ENCODE results near the gene FKBP14.
A peak's percentile ranks its signal among the peaks of the same experiment; 100 is the strongest.

The FKBP14 gene

DNA sequence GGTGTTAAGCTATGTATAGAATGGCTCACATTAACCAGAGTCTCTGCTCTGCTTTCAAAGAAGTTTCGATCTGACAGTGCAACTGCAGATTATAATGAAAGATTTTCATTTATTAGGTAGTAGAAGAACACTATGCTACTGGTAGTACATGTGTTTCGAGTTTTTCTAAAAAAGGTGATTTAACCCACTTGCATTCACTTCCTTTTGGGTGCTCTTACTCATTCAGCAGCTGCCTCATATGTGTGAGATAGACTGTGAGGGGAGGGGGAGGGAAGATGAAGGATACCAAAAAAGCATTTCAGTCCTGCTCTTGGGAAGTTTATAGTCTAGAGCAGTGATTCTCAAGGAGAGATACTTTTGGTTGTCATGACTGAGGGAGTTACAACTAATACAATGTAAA, 22.1 kb upstream of the FKBP14 start:
- DNase-seq (ENCODE audit: low read depth), result no peak
- TF ChIP-seq, protein P1, sequence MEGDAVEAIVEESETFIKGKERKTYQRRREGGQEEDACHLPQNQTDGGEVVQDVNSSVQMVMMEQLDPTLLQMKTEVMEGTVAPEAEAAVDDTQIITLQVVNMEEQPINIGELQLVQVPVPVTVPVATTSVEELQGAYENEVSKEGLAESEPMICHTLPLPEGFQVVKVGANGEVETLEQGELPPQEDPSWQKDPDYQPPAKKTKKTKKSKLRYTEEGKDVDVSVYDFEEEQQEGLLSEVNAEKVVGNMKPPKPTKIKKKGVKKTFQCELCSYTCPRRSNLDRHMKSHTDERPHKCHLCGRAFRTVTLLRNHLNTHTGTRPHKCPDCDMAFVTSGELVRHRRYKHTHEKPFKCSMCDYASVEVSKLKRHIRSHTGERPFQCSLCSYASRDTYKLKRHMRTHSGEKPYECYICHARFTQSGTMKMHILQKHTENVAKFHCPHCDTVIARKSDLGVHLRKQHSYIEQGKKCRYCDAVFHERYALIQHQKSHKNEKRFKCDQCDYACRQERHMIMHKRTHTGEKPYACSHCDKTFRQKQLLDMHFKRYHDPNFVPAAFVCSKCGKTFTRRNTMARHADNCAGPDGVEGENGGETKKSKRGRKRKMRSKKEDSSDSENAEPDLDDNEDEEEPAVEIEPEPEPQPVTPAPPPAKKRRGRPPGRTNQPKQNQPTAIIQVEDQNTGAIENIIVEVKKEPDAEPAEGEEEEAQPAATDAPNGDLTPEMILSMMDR (conservative IDR thresholded peaks at IDR 0.05; ENCODE audit: low read depth, low read length), result no peak
- H3K4me3 ChIP-seq (ENCODE audit: low read depth, low read length), result no peak overlapping the region

GRCh38 chr7:30047124-30047523, 20.6 kb upstream of the FKBP14 start:
- TF ChIP-seq, protein P1 (conservative IDR thresholded peaks at IDR 0.05; ENCODE audit: low read depth, low read length), result no peak
- no peak overlapping the region for H3K4me3 ChIP-seq (ENCODE audit: low read depth, low read length)
- DNase-seq (ENCODE audit: low read depth), result no peak

GRCh38 chr7:30046127-30046770, 19.7 kb upstream of the FKBP14 start:
- no peak overlapping the region for H3K4me3 ChIP-seq (ENCODE audit: low read depth, low read length)
- DNase-seq (ENCODE audit: low read depth), result no peak
- TF ChIP-seq, protein P1 (conservative IDR thresholded peaks at IDR 0.05; ENCODE audit: low read depth, low read length), result no peak

DNA sequence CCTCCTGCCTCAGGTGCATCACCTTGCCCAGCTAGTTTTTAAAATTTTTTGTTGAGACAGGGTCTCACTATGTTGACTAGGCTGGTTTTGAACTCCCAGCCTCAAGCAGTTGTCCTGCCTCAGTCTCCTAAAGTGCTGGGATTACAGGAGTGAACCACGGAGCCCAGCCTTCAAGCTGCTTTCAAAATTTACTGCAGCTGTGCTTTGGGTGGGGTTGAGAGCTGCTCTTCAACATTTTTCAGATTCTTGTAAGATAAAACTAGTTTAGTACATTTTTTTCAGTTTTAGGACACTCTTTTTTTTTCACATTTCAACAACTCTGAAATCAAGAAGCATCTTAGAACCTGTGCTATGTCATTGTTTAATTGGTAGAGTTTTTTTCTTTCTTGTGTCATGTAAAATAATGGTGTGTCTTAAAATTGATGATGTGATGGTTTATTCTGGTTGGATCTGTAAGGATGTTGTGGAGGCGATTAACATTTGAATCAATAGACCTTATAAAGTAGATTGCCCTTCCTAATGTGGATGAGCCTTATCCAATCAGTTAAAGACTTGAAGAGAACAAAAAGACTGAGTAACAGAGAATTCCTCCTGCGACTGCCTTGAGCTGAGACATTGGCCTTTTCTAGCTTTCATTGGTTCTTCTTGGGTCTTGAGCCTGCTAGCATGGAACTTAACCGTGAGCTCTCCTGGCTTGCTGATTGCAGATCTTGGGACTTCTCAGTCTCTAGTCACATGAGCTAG, 15.2 kb upstream of the FKBP14 start:
- TF ChIP-seq, protein P1 (conservative IDR thresholded peaks at IDR 0.05; ENCODE audit: low read depth, low read length), result no peak
- DNase-seq (ENCODE audit: low read depth), result peak; percentile 69
- H3K4me3 ChIP-seq (ENCODE audit: low read depth, low read length), result no peak overlapping the region

DNA sequence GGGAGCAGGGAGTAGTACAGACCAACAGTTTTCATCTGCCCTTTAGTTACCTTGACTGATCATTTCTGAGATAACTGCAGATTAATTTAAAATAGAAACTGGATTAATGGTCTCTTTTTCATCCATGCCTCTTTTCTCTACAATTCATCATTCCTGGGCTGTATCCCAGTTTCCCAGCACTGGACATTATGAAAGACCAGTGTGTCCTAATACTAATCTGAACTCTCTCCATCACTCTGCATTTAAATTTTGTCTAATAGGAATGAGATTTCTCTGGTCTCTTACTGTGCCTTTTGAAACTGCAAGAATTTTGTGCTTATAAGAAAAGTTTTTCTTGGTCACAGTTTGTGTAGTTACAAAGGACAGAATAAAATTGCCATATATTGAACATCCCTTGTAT, 14.4 kb upstream of the FKBP14 start:
- no peak for DNase-seq (ENCODE audit: low read depth)
- TF ChIP-seq, protein P1 (conservative IDR thresholded peaks at IDR 0.05; ENCODE audit: low read depth, low read length), result no peak
- H3K4me3 ChIP-seq (ENCODE audit: low read depth, low read length), result no peak overlapping the region

- TF ChIP-seq, protein P1 (conservative IDR thresholded peaks at IDR 0.05; ENCODE audit: low read depth, low read length), result no peak
- no peak overlapping the region for H3K4me3 ChIP-seq (ENCODE audit: low read depth, low read length)
- DNase-seq (ENCODE audit: low read depth), result peak; percentile 38
These were observed 11.9 kb upstream of the FKBP14 start for GRCh38 chr7:30038196-30038980.

All from choroid plexus epithelial cell (primary cell).